ENCODE data around the gene TNFRSF17.
"Not testable (repeated sequence)": the region's sequence is repeated elsewhere in the genome, so short reads cannot be mapped to it uniquely, and the experiment has no call there.

Gene TNFRSF17

GRCh38 chr16:11970292-11970691 is 5.3 kb downstream of the TNFRSF17 start:
- DNase-seq (ENCODE audit: low read depth), result not testable (repeated sequence)

- DNase-seq (ENCODE audit: low read depth), result no peak
Measured at GRCh38 chr16:11972128-11972527, 7.1 kb downstream of the TNFRSF17 start.

- no peak for DNase-seq (ENCODE audit: low read depth)
Measured at GRCh38 chr16:11973070-11973469, 8.1 kb downstream of the TNFRSF17 start.

- no peak for DNase-seq (ENCODE audit: low read depth)
Measured at GRCh38 chr16:11976850-11977375, 11.9 kb downstream of the TNFRSF17 start.

- no peak for DNase-seq (ENCODE audit: low read depth)
Measured at GRCh38 chr16:11977376-11978041, 12.5 kb downstream of the TNFRSF17 start.

GRCh38 chr16:11978080-11978479 is 13.1 kb downstream of the TNFRSF17 start:
- DNase-seq (ENCODE audit: low read depth), result no peak

- DNase-seq (ENCODE audit: low read depth), result no peak
Measured at GRCh38 chr16:11979013-11979672, 14.1 kb downstream of the TNFRSF17 start.

- no peak for DNase-seq (ENCODE audit: low read depth)
Measured at GRCh38 chr16:11980136-11980844, 15.3 kb downstream of the TNFRSF17 start.

GRCh38 chr16:11985250-11985649 is 20.2 kb downstream of the TNFRSF17 start:
- DNase-seq (ENCODE audit: low read depth), result no peak

- DNase-seq (ENCODE audit: low read depth), result peak; percentile 54
Measured at GRCh38 chr16:11986521-11987057, 21.6 kb downstream of the TNFRSF17 start.

- DNase-seq (ENCODE audit: low read depth), result no peak
Measured at GRCh38 chr16:11988258-11988978, 23.4 kb downstream of the TNFRSF17 start.

- no peak for DNase-seq (ENCODE audit: low read depth)
Measured at GRCh38 chr16:11990702-11991390, 25.8 kb downstream of the TNFRSF17 start.

- no peak for DNase-seq (ENCODE audit: low read depth)
Measured at GRCh38 chr16:11992008-11992584, 27.1 kb downstream of the TNFRSF17 start.

GRCh38 chr16:11992586-11993524 is 27.8 kb downstream of the TNFRSF17 start:
- no peak for DNase-seq (ENCODE audit: low read depth)

GRCh38 chr16:11994143-11995119 is 29.4 kb downstream of the TNFRSF17 start:
- no peak for DNase-seq (ENCODE audit: low read depth)

- no peak for DNase-seq (ENCODE audit: low read depth)
Measured at GRCh38 chr16:11996433-11997330, 31.7 kb downstream of the TNFRSF17 start.

GRCh38 chr16:12000032-12000431 is 35.0 kb downstream of the TNFRSF17 start:
- DNase-seq (ENCODE audit: low read depth), result no peak

Measured in non-pigmented ciliary epithelial cell (primary cell).